BJ (cell line): ENCODE measurements around the gene TPM4. TPM values are rescaled to one million over a fixed set of nuclear protein-coding genes. Genes with fewer than 3 reads are reported as not detected.

Source experiments
- CTCF ChIA-PET: fragments of 350-600 bp; formaldehyde crosslinking; extraction: SDS; loops from one replicate; lab custom pipeline; 2021; ENCODE audit warnings: antibody characterized with exemption, inconsistent platforms; lab: Yijun Ruan, JAX
- POLR2A ChIA-PET: fragments of 300-600 bp; sonication (Branson Sonifier 250); formaldehyde crosslinking; extraction: SDS; loops from one replicate; lab custom pipeline; 2021; ENCODE audit warnings: antibody characterized with exemption; lab: Charles Lee
- DNase-seq: peaks from one replicate; pipeline ENCODE4 v3.0.0-alpha.2; 2011; ENCODE audit warnings: low read depth
- H3K27me3 ChIP-seq: 2 replicates; pipeline ENCODE4 v1.6.0; 2011; ENCODE audit warnings: low read length; ENCODE audit not compliant: control insufficient read depth, insufficient read depth
- H3K36me3 ChIP-seq: 2 replicates; pipeline ENCODE4 v1.5.1; 2011; ENCODE audit warnings: low read length; ENCODE audit not compliant: control insufficient read depth, insufficient read depth
- H3K4me3 ChIP-seq: 2 replicates; pipeline ENCODE4 v1.5.1; 2011; ENCODE audit warnings: low read depth, mild to moderate bottlenecking, control low read depth, low read length
- polyA plus RNA-seq: library from polyadenylated mRNA; depleted of rRNA; stranded (reverse); fragments of >200 nt; gene quantifications from 2 replicates; pipeline ENCODE4 v1.2.3, GENCODE V29; 2011
- TF ChIP-seq, protein P1 (sequence below): IDR thresholded peaks from 2 replicates; pipeline ENCODE4 v1.5.1; 2011; ENCODE audit warnings: low read depth, mild to moderate bottlenecking, control low read depth, inconsistent platforms, low read length, moderate library complexity; ENCODE audit not compliant: insufficient read depth

TPM4 gene
- polyA plus RNA-seq, 1 experiment, result 942 TPM

DNA sequence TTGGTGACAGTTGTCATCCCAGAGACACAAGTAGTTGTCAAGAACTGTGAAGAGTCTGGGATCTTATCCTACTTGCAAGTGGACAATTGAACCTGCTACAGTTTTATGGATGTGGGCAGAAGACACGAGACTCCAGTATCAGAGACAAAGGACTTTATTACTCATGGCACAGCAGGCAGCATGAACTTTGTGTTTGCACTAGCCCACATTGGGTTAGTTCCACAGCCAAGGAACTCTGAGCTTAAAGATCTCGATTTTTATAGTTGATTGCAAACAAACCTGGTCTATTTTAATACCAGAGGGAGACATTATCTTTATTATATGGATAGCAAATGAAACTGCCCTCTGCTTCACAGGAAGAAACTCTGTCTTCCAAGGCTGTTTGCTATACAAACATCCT lies 16.0 kb upstream of the TPM4 start:
- no peak for DNase-seq
- H3K36me3 ChIP-seq, result no peaks in the 10 kb centered on the region
- peaks cover 3% of the 10 kb centered on the region; the same call in 1 of the 2 replicates for H3K27me3 ChIP-seq
- TF ChIP-seq, protein P1, sequence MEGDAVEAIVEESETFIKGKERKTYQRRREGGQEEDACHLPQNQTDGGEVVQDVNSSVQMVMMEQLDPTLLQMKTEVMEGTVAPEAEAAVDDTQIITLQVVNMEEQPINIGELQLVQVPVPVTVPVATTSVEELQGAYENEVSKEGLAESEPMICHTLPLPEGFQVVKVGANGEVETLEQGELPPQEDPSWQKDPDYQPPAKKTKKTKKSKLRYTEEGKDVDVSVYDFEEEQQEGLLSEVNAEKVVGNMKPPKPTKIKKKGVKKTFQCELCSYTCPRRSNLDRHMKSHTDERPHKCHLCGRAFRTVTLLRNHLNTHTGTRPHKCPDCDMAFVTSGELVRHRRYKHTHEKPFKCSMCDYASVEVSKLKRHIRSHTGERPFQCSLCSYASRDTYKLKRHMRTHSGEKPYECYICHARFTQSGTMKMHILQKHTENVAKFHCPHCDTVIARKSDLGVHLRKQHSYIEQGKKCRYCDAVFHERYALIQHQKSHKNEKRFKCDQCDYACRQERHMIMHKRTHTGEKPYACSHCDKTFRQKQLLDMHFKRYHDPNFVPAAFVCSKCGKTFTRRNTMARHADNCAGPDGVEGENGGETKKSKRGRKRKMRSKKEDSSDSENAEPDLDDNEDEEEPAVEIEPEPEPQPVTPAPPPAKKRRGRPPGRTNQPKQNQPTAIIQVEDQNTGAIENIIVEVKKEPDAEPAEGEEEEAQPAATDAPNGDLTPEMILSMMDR, result no peak
- POLR2A ChIA-PET, result no interaction called here
- H3K4me3 ChIP-seq, result no peak overlapping the region
- CTCF ChIA-PET, result interaction anchor here (0.6 to 5.3 kb wide), 6 partner anchors 16 to 276 kb away, joined by 3 to 34 read pairs (median 3); no protein-coding TSS in a partner anchor

DNA sequence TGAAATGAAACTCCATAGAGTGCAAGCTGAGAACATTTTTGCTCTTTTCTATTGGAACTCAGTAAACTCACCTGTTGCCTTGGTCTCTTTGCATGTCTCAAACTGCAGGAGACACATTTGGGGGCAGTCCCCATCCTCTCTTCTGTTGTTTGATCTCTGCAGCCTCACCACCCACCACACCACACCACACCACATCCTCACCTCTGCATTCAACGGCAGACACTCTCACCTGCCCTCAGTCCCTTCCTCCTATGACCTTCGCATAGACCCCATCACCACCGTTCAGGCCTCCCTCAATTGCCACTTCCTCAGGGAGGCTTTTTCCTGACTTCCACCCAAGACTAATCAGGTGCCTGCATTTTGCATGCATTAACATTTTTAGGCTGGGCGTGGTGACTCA lies 14.4 kb upstream of the TPM4 start:
- ChIA-PET CTCF (interaction anchor here (0.7 to 5.3 kb wide), 5 partner anchors 9 to 124 kb away, joined by 3 to 48 read pairs (median 4); partner anchors contain the start of gene TPM4), POLR2A (no interaction called here)
- Histone ChIP-seq H3K36me3 (no peaks in the 10 kb centered on the region), H3K4me3 (no peak overlapping the region), H3K27me3 (0 out of 2 replicates have a peak, but pooled peaks cover 1% of the 10 kb centered on the region)
- no peak for DNase-seq
- TF ChIP-seq, protein P1, result no peak

DNA sequence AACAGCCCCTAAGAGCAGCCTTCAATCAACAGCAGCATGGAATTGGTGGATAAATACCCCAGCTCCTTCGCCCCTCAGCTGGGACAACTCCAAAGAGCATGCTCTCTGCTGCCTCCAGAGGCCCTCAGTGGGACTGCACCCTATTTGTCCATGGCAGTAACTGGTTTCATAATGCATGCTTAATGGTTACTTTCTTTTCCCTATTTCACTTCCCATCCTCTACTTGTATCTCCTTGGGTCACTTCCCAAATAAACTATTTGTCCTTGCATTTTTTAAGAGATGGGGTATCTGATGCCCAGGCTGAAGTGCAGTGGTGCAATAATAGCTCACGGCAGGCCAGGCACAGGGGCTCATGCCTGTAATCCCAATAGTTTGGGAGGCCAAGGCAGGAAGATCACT lies 13.5 kb upstream of the TPM4 start:
- POLR2A ChIA-PET, result interaction anchor here (0.5 kb wide), 1 partner anchor 21 kb away, joined by 4 read pairs; no protein-coding TSS in a partner anchor
- TF ChIP-seq, protein P1, result peak; percentile 94
- no peak overlapping the region for H3K4me3 ChIP-seq
- DNase-seq, result no peak
- CTCF ChIA-PET, result interaction anchor here (0.7 to 5.3 kb wide), 10 partner anchors 10 to 123 kb away, joined by 3 to 48 read pairs (median 3); partner anchors contain the start of gene TPM4
- H3K27me3 ChIP-seq, result no peaks in the 10 kb centered on the region
- no peaks in the 10 kb centered on the region for H3K36me3 ChIP-seq

DNA sequence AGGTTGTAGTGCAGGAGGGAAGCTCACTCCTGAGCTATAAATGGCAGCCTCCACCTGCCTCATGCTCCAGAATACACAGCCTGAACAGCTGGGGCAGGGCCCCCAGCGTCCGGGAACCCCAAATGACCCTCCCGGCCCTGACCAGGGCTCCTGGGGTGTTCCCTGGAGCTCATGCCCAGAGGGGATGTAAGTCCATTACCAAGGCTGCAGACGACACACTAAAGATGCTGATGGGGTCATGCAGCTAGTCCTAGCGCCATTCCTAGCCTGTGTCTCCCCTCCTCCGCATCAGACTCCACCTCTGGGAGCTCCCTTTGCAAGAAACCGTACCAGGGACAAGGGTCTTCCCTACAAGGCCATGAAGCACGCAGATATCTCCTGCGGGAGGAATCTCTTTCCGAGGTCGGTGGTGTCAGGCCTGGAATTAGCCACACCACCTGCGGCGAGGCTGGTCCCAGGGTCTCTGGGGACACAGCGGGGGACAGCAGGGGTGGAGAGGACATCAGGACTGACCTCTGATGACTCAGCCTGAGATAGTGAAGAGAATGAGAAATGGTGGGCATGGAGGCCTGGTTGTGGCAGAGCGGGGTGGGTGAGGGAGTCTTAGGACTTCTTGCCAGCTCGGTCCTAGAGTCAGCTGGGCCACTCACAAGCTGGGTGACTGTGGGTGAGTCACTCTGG lies 11.9 kb upstream of the TPM4 start:
- ChIA-PET CTCF (interaction anchor here (0.6 to 5.3 kb wide), 5 partner anchors 11 to 120 kb away, joined by 3 to 48 read pairs (median 3); partner anchors contain the start of gene TPM4), POLR2A (interaction anchor here (1.0 kb wide), 1 partner anchor 12 kb away, joined by 3 read pairs; the partner anchor contains the start of gene TPM4)
- no peak for DNase-seq

DNA sequence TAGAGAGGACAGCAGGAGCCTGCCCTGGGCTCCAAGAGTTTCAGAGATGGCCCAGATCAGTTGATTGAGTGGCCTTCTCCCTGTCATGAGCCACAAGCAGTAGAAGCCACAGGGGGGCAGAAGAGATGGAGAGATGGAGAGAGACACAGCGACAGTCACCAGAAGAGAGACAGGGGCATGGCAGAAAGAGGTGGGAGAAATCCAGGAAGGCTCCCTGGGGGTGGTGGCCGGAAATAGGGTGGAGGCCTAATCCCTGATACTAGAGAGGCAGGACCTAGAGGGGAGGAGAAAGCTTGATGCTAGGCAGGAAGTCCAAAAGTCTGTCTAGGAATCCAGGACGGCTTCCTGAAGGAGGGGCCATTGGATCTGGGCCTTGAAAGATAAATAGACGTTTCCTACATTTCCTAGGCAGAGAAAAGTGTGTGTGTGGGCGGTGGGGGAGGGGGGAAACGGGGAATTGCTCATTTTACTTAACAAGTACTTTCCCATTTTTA lies 9.6 kb upstream of the TPM4 start:
- POLR2A ChIA-PET, result interaction anchor here (0.6 kb wide), 1 partner anchor 21 kb away, joined by 4 read pairs; no protein-coding TSS in a partner anchor
- no peak for DNase-seq
- CTCF ChIA-PET, result interaction anchor here (0.6 to 5.2 kb wide), 3 partner anchors 9 to 52 kb away, joined by 3 to 48 read pairs (median 4); partner anchors contain the start of gene TPM4
- H3K27me3 ChIP-seq, result no peaks in the 10 kb centered on the region
- H3K4me3 ChIP-seq, result no peak overlapping the region
- TF ChIP-seq, protein P1, result no peak
- H3K36me3 ChIP-seq, result no peaks in the 10 kb centered on the region

More for the DNA sequence above, 11.9 kb upstream of the TPM4 start:
- TF ChIP-seq, protein P1, result no peak
- Histone ChIP-seq H3K4me3 (no peak overlapping the region), H3K36me3 (no peaks in the 10 kb centered on the region), H3K27me3 (no peaks in the 10 kb centered on the region)
